AG10803 (cell line): Measurements from ENCODE around the gene MSH3.

Experiments
- DNase-seq: peaks from one replicate; pipeline ENCODE4 v3.0.0; 2010; ENCODE audit warnings: low read depth
- H3K4me3 ChIP-seq: 2 replicates; pipeline ENCODE4 v1.5.1; 2011; ENCODE audit warnings: mild to moderate bottlenecking, low read length, control low read depth
- CTCF ChIP-seq: conservative IDR thresholded peaks from 2 replicates; pipeline ENCODE4 v1.5.1; 2011; ENCODE audit warnings: mild to moderate bottlenecking, low read length, control low read depth, inconsistent platforms

The MSH3 gene

DNA sequence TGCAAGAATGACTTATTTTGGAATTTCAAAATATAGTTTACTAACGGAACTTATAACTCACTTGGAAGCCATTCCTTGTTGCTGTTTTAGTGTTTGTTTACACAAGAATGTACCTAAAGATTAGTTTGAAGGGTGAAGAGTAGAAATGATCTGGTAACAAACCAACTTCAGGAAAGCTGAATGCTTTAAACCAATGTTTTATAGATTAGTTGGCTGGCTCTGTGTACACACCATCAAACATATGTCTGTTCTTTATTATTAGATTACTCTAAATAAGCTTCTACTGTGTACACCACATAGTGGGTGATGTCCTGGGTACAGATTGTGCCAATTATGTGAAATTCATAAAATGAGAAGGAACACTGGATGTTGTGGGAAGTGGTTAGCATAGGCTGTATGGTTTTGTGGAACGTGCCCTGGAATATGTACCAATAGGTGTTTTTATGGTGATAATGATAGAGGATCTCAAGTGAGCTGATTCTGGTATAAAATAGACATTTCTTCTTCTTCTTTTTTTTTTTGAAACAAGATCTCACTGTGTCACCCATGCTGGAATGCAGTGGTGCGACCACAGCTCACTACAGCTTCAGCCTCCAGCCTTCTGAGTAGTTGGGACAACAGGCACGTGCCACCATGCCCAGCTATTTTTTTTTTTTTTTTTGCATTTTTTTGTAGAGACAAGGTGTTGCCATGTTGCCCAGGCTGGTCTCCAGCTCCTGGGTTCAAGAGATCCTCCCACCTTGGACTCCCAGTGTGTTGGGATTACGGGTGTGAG, 109.6 kb downstream of the MSH3 start:
- no peak for TF ChIP-seq CTCF
- H3K4me3 ChIP-seq, result no peak overlapping the region
- no peak for DNase-seq

DNA sequence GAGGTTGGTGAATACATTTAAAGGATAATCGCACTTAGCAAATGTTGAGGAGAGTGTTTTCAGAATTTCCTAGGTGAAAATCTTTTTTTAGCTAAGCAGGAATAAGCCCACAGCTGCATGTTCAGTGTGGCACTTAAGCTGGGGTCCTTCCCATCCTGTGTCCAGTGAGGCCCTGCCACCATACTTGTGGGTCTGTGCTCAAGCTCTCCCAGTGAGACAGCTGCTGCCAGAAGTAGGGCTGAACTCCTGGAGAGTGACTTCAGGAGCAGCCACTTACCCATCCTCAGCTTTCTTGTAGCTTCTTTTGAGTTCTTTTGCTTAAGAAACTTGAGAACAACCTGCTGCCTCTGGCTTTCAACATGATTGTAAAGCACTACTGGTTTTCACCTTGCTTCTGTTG, 110.3 kb downstream of the MSH3 start:
- no peak overlapping the region for H3K4me3 ChIP-seq
- DNase-seq, result no peak
- TF ChIP-seq CTCF, result no peak

DNA sequence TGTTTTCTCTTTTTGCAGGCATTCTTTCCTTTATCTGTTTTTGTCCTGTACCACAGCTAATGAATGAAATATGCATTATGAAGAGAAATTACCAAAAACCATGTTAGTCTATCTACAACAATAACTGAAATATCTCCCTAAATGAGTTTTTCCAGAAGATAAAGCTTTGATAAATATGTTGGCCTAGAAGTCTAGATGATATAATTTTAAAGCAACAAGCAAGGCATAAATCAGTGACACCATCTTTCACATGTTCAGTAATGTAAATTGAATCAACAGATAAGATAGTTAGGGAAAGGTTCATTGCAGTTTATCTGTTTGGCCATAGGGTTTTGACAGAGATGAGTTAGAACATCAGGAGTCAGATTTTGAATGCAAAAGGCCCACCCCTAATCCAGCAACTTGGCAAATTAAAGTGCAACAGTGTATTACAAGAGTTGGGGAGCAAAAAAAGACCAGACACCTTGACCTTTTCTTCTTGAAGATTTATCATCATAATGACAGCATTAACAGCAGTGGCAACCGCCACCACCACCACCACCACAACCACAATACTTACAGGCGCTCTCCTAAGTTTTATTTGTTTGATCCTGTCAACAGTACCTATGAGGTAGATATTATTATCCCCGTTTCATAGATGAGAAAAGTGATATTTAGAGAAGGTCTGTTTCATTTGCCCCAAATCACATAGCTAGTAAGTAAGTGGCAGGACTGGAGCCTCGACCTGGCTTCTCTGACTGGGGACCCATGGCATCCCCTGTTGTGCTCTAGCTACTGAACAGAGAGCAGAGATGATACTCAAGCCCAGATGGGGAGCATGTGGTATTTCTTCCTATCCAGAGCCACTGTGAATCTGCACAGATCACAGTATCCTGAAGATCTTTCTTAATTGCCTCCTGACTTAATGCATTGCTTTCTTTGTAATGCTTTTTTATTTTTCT, 123.2 kb downstream of the MSH3 start:
- DNase-seq, result no peak
- no peak overlapping the region for H3K4me3 ChIP-seq
- TF ChIP-seq CTCF, result no peak

DNA sequence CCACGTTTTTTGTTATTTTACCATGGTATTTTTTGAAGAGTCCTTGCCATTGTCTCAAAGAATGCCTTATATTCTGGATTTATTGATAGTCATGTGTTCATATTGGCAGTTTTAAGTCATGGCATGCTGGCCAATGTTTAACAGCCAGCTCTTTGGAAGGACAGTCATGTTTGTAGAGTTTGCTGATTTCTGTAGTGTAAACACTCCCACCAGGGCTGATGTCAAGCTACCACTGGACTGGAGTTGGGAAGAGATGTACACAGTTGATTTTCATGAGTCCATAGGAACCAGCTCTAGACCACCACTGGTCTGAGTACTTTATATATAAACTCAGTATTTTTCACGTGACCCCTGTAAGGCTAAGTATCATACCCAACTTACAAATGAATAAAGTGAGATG, 125.6 kb downstream of the MSH3 start:
- DNase-seq, result no peak
- no peak for TF ChIP-seq CTCF
- H3K4me3 ChIP-seq, result no peak overlapping the region

DNA sequence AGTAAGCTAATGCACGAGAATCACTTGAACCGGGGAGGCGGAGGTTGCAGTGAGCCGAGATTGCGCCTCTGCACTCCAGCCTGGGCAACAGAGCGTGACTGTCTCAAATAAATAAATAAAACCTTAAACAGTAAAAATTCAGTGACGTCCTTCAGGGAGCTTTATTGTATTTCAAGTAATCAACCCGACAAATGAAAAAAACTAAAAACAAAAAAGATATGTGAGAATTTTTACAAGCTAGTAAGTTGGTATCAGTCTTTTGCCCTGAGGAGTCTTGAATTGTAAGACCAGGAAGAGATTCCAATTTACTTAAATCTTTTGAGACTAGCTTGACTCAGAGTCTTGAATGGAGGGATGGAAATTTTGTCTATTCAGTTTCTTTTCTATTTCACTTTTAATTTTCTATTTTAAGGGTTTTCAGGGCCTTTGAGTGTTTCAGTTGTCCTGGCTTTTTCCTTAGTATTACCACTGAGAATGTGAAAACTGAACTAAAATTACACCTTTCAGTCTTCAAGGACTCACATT, 126.4 kb downstream of the MSH3 start:
- no peak for TF ChIP-seq CTCF
- no peak for DNase-seq
- no peak overlapping the region for H3K4me3 ChIP-seq

- DNase-seq, result no peak
- no peak for TF ChIP-seq CTCF
- no peak overlapping the region for H3K4me3 ChIP-seq
Observed at GRCh38 chr5:80781356-80781755, 126.9 kb downstream of the MSH3 start.
